ENCODE measurements around the gene STAG1. TPM values are rescaled to one million over a fixed set of nuclear protein-coding genes. Genes with fewer than 3 reads are reported as not detected.

STAG1 gene
- total RNA-seq, 1 experiment from 2014 or later: 34.6 TPM

DNA sequence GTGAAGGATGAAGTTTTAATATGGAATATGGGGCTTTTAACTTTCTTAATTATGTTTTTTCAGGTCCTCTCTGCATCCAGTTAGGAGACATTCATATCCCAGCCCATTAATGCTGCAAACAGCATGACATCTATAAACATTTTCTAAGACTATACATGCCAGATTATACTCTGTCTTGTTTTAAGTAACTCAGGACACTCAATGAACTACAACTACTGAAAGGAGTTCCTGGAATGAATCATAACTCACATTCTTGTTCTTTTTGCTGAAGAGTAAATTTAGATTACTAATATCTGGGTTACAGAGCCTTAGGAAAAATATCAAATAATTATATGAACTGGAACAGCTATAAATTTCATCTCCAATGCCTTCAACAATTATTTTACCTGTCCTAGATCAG lies 167.4 kb downstream of the STAG1 start:
- Histone ChIP-seq H3K14ac (ENCODE audit: insufficient read depth, low read length) (no peak overlapping the region), H2BK15ac (ENCODE audit: low read depth, low read length) (no peak overlapping the region), H3K27me3 (ENCODE audit: insufficient read depth, low read length) (no peaks in the 10 kb centered on the region), H3K79me2 (ENCODE audit: insufficient read depth, low read length) (no peaks in the 10 kb centered on the region), H2BK120ac (ENCODE audit: low read depth, low read length, poor library complexity, severe bottlenecking) (no peak overlapping the region), H3K79me1 (ENCODE audit: insufficient read depth, low read depth, low read length, poor library complexity, severe bottlenecking) (no peaks in the 10 kb centered on the region), H3K9me3 (ENCODE audit: control insufficient read depth, low read depth, low read length) (no peaks in the 10 kb centered on the region), H3K23me2 (ENCODE audit: insufficient read length, low read depth, low read length, poor library complexity, severe bottlenecking) (no peaks in the 10 kb centered on the region), H4K91ac (ENCODE audit: insufficient read length, low read depth, low read length) (no peak overlapping the region), H3K18ac (ENCODE audit: insufficient read length, low read depth, low read length) (no peak overlapping the region), H2AFZ (ENCODE audit: low read length) (no peak overlapping the region), H3K4ac (ENCODE audit: low read depth, low read length) (no peak overlapping the region), H2BK20ac (ENCODE audit: low read depth, low read length, poor library complexity, severe bottlenecking) (no peak overlapping the region), H2BK5ac (ENCODE audit: insufficient read length, low read length) (no peak overlapping the region), H3K4me2 (ENCODE audit: insufficient read depth, insufficient read length, low read length) (no peak overlapping the region), H3K9ac (ENCODE audit: extremely low read depth, insufficient read length, low read length) (no peak overlapping the region), H2BK12ac (ENCODE audit: insufficient read length, low read depth, low read length) (no peak overlapping the region), H3K4me1 (ENCODE audit: insufficient read depth, low read length) (no peaks in the 10 kb centered on the region), H3K27ac (ENCODE audit: insufficient read length, low read depth, low read length) (no peak overlapping the region), H4K5ac (ENCODE audit: insufficient read length, low read depth, low read length) (no peak overlapping the region), H3T11ph (ENCODE audit: low read length) (no peak overlapping the region), H3K23ac (ENCODE audit: insufficient read length, low read depth, low read length) (no peak overlapping the region), H4K20me1 (ENCODE audit: control insufficient read depth, insufficient read depth, insufficient read length) (no peaks in the 10 kb centered on the region), H2AK5ac (ENCODE audit: insufficient read length, low read length) (no peak overlapping the region), H3K56ac (ENCODE audit: insufficient read length, low read depth, low read length) (no peak overlapping the region), H4K8ac (replicated peaks; ENCODE audit: insufficient read length, low read depth, low read length) (no peak overlapping the region)
- DNase-seq: no peak
- Mint-ChIP-seq H3K4me3 (no peak overlapping the region), H3K27me3 (ENCODE audit: low read depth) (no peaks in the 10 kb centered on the region), H3K9me3 (no peaks in the 10 kb centered on the region), H3K4me1 (0 out of 4 replicates have a peak, but pooled peaks cover 0 to 3% of the 10 kb centered on the region in 2 experiments), H3K27ac (no peak overlapping the region), H3K36me3 (ENCODE audit: insufficient read depth in 1 of 3, low read depth in 3 of 3) (no peaks in the 10 kb centered on the region; a peak in 1 of 7 replicates)
- TF ChIP-seq, protein P1, sequence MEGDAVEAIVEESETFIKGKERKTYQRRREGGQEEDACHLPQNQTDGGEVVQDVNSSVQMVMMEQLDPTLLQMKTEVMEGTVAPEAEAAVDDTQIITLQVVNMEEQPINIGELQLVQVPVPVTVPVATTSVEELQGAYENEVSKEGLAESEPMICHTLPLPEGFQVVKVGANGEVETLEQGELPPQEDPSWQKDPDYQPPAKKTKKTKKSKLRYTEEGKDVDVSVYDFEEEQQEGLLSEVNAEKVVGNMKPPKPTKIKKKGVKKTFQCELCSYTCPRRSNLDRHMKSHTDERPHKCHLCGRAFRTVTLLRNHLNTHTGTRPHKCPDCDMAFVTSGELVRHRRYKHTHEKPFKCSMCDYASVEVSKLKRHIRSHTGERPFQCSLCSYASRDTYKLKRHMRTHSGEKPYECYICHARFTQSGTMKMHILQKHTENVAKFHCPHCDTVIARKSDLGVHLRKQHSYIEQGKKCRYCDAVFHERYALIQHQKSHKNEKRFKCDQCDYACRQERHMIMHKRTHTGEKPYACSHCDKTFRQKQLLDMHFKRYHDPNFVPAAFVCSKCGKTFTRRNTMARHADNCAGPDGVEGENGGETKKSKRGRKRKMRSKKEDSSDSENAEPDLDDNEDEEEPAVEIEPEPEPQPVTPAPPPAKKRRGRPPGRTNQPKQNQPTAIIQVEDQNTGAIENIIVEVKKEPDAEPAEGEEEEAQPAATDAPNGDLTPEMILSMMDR (conservative IDR thresholded peaks at IDR 0.05): no peak

Measured in H9 (cell line).